Right cardiac atrium (tissue), 5 donors: ENCODE results near the gene CD6. TPM values are rescaled to one million over a fixed set of nuclear protein-coding genes. Genes with fewer than 3 reads are reported as not detected.

ENCODE experiments used
- polyA plus RNA-seq: library from polyadenylated mRNA; stranded (reverse); fragments of 200-250 nt; gene quantifications from one replicate; pipeline ENCODE4 v1.2.3, GENCODE V29; 2013
- total RNA-seq, 4 donors: library from RNA; stranded (reverse); fragmentation: NEBNext Ultra II Directional; extraction: Animal tissue kit (Norgen Biotek cat#: 25700); gene quantifications; one replicate each; pipeline ENCODE4 v1.2.1, GENCODE V29; 2021
- donor health status: healthy with polysubstance abuse.
- donor health status: DM: no; HTN: yes; CAD: no.
- donor health status: DM: no; HTN: no; CAD: no.
- donor health status: DM: no; HTN: yes; CAD: no; lungs with severe emphysema.
- donor health status: DM: yes; HTN: yes; CAD: no.

The CD6 gene
- total and polyA plus RNA-seq, 5 donors, result 0.11 to 1.7 (median 0.74) TPM

Other genes with a start within 250 kb of the CD6 start
- gene MS4A18, start 247.0 kb upstream of the CD6 start, total RNA-seq, result not detected
- not detected for gene MS4A18, start 247.0 kb upstream of the CD6 start, polyA plus RNA-seq
- not detected for gene MS4A15, start 214.8 kb upstream of the CD6 start, total RNA-seq
- gene MS4A15, start 214.8 kb upstream of the CD6 start, polyA plus RNA-seq, result not detected
- not detected for gene MS4A10, start 186.3 kb upstream of the CD6 start, total RNA-seq
- gene MS4A10, start 186.3 kb upstream of the CD6 start, polyA plus RNA-seq, result not detected
- gene CCDC86, start 129.6 kb upstream of the CD6 start, total RNA-seq, result 10 to 100 TPM in 1 of 4 donors, 1 to 10 TPM in 3; 6.5 to 12.5 (median 7.4) TPM
- 7.8 TPM for gene CCDC86, start 129.6 kb upstream of the CD6 start, polyA plus RNA-seq
- gene PTGDR2, start 115.7 kb upstream of the CD6 start, total RNA-seq, result under 1 TPM in 1 of 4 donors, not detected in 3; 0.20 TPM
- 0.14 TPM for gene PTGDR2, start 115.7 kb upstream of the CD6 start, polyA plus RNA-seq
- not detected for gene ZP1, start 104.1 kb upstream of the CD6 start, total RNA-seq
- 0.16 TPM for gene ZP1, start 104.1 kb upstream of the CD6 start, polyA plus RNA-seq
- 10 to 100 TPM; 35.4 to 43.4 (median 38.8) TPM for gene PRPF19, start 65.1 kb upstream of the CD6 start, total RNA-seq
- gene PRPF19, start 65.1 kb upstream of the CD6 start, polyA plus RNA-seq, result 31.5 TPM
- 100 to 1,000 TPM; 103 to 119 (median 117) TPM for gene TMEM109, start 57.5 kb upstream of the CD6 start, total RNA-seq
- gene TMEM109, start 57.5 kb upstream of the CD6 start, polyA plus RNA-seq, result 112 TPM
- gene TMEM132A, start 47.2 kb upstream of the CD6 start, total RNA-seq, result 10 to 100 TPM in 1 of 4 donors, 1 to 10 TPM in 3; 5.1 to 10.2 (median 7.0) TPM
- 6.8 TPM for gene TMEM132A, start 47.2 kb upstream of the CD6 start, polyA plus RNA-seq
- gene SLC15A3, start 19.5 kb upstream of the CD6 start, total RNA-seq, result 10 to 100 TPM; 17.4 to 24.7 (median 22.1) TPM
- gene SLC15A3, start 19.5 kb upstream of the CD6 start, polyA plus RNA-seq, result 24.6 TPM
- under 1 TPM; 0.25 to 0.72 (median 0.40) TPM for gene CD5, start 130.8 kb downstream of the CD6 start, total RNA-seq
- gene CD5, start 130.8 kb downstream of the CD6 start, polyA plus RNA-seq, result 0.05 TPM
- 10 to 100 TPM; 17.6 to 25.4 (median 19.6) TPM for gene VPS37C, start 189.7 kb downstream of the CD6 start, total RNA-seq
- gene VPS37C, start 189.7 kb downstream of the CD6 start, polyA plus RNA-seq, result 14.6 TPM
- gene PGA3, start 231.8 kb downstream of the CD6 start, total RNA-seq, result 1 to 10 TPM in 3 of 4 donors, under 1 TPM in 1; 0.59 to 2.5 (median 1.6) TPM
- gene PGA3, start 231.8 kb downstream of the CD6 start, polyA plus RNA-seq, result 1.7 TPM